Esophagus squamous epithelium (tissue), 4 donors: ENCODE measurements around the gene CCR1.

Source experiments
- CTCF ChIP-seq, 6 experiments: fragments of 450-650 bp in 4 of 6; fragments of 200-600 bp in 2 of 6; sonication (generic) in 2 of 6; IDR thresholded peaks; one replicate each; pipeline ENCODE4 v1.5.1; 2016 to 2019; ENCODE audit warnings: antibody characterized with exemption in 6 of 6, mild to moderate bottlenecking in 4 of 6, moderate library complexity in 4 of 6
- POLR2A ChIP-seq, 4 donors: fragments of 450-650 bp; IDR thresholded peaks; one replicate each; pipeline ENCODE4 v1.6.1; 2017; ENCODE audit warnings: antibody characterized with exemption in 4 of 4, mild to moderate bottlenecking in 4 of 4, moderate library complexity in 3 of 4

- no peak for TF ChIP-seq CTCF (IDR thresholded peaks at IDR 0.05)
- TF ChIP-seq POLR2A (IDR thresholded peaks at IDR 0.05), result no peak
Observed at GRCh38 chr3:46212101-46212500, 4.0 kb upstream of the CCR1 start.
